ENCODE data around the gene PSMD2.

Gene PSMD2

GRCh38 chr3:184352149-184352785, 53.2 kb downstream of the PSMD2 start:
- Histone ChIP-seq H3K79me2 (ENCODE audit: low read length) (no peaks in the 10 kb centered on the region), H3K4me2 (ENCODE audit: low read depth, low read length) (no peak overlapping the region), H4K20me1 (ENCODE audit: insufficient read depth, low read length) (no peaks in the 10 kb centered on the region), H3K4me1 (ENCODE audit: low read length) (no peaks in the 10 kb centered on the region), H2AFZ (ENCODE audit: low read length) (no peak overlapping the region), H3K27ac (ENCODE audit: low read length) (no peak overlapping the region), H3K27me3 (replicated peaks; ENCODE audit: insufficient read depth, low read length) (no peaks in the 10 kb centered on the region), H3K9ac (ENCODE audit: low read length) (no peak overlapping the region), H3K4me3 (ENCODE audit: low read length) (no peak overlapping the region), H3K36me3 (replicated peaks; ENCODE audit: insufficient read depth, low read length) (no peaks in the 10 kb centered on the region), H3F3A (ENCODE audit: insufficient read depth, low read length) (no peaks in the 10 kb centered on the region), H3K9me3 (replicated peaks; ENCODE audit: insufficient read depth, low read length) (no peaks in the 10 kb centered on the region), H3K9me2 (replicated peaks; ENCODE audit: insufficient read depth, low read length) (no peaks in the 10 kb centered on the region)
- TF ChIP-seq EZH2phosphoT487 (IDR thresholded peaks at IDR 0.05; ENCODE audit: low read length) (no peak), CTCF (IDR thresholded peaks at IDR 0.05; ENCODE audit: low read length) (no peak), EZH2 (optimal IDR thresholded peaks at IDR 0.05; ENCODE audit: low read depth, low read length) (no peak)
- DNase-seq: no peak

GRCh38 chr3:184352897-184353545, 54.0 kb downstream of the PSMD2 start:
- no peak overlapping the region for H3K4me2 ChIP-seq (ENCODE audit: low read depth, low read length)
- H3K9me2 ChIP-seq (replicated peaks; ENCODE audit: insufficient read depth, low read length): no peaks in the 10 kb centered on the region
- no peaks in the 10 kb centered on the region for H4K20me1 ChIP-seq (ENCODE audit: insufficient read depth, low read length)
- no peak overlapping the region for H3K4me3 ChIP-seq (ENCODE audit: low read length)
- no peak overlapping the region for H2AFZ ChIP-seq (ENCODE audit: low read length)
- TF ChIP-seq CTCF (IDR thresholded peaks at IDR 0.05; ENCODE audit: low read length) (no peak), EZH2 (optimal IDR thresholded peaks at IDR 0.05; ENCODE audit: low read depth, low read length) (no peak), EZH2phosphoT487 (IDR thresholded peaks at IDR 0.05; ENCODE audit: low read length) (no peak)
- H3K36me3 ChIP-seq (replicated peaks; ENCODE audit: insufficient read depth, low read length): no peaks in the 10 kb centered on the region
- DNase-seq: no peak
- H3K9me3 ChIP-seq (replicated peaks; ENCODE audit: insufficient read depth, low read length): no peaks in the 10 kb centered on the region
- no peak overlapping the region for H3K27ac ChIP-seq (ENCODE audit: low read length)
- H3K9ac ChIP-seq (ENCODE audit: low read length): no peak overlapping the region
- H3K79me2 ChIP-seq (ENCODE audit: low read length): no peaks in the 10 kb centered on the region
- no peaks in the 10 kb centered on the region for H3K4me1 ChIP-seq (ENCODE audit: low read length)
- H3F3A ChIP-seq (ENCODE audit: insufficient read depth, low read length): no peaks in the 10 kb centered on the region
- no peaks in the 10 kb centered on the region for H3K27me3 ChIP-seq (replicated peaks; ENCODE audit: insufficient read depth, low read length)

DNA sequence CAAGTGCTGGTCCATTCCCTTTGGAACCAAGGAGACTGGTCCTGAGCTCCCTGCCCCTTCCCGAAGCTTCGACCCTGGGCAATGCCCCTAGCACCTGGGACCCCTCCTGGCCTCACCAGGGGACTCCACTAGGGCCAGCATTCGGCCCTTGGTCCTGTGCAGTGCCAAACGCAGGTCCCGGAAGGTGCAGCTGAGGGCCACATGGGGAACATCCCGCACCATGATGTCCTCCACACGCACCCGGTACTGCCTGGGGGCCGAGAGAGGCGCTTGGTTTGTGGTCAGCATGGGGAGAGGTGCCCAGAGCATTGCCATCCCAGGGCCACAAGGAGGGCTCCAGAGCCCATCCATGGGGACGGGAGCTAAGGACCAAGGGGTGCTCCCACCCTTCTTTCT, 54.5 kb downstream of the PSMD2 start:
- no peaks in the 10 kb centered on the region for H3F3A ChIP-seq (ENCODE audit: insufficient read depth, low read length)
- H4K20me1 ChIP-seq (ENCODE audit: insufficient read depth, low read length): no peaks in the 10 kb centered on the region
- no peak overlapping the region for H3K4me2 ChIP-seq (ENCODE audit: low read depth, low read length)
- H3K36me3 ChIP-seq (replicated peaks; ENCODE audit: insufficient read depth, low read length): no peaks in the 10 kb centered on the region
- H3K9me3 ChIP-seq (replicated peaks; ENCODE audit: insufficient read depth, low read length): no peaks in the 10 kb centered on the region
- TF ChIP-seq EZH2phosphoT487 (IDR thresholded peaks at IDR 0.05; ENCODE audit: low read length): no peak
- no peak for TF ChIP-seq CTCF (IDR thresholded peaks at IDR 0.05; ENCODE audit: low read length)
- TF ChIP-seq EZH2 (optimal IDR thresholded peaks at IDR 0.05; ENCODE audit: low read depth, low read length): no peak
- H3K4me3 ChIP-seq (ENCODE audit: low read length): no peak overlapping the region
- no peaks in the 10 kb centered on the region for H3K4me1 ChIP-seq (ENCODE audit: low read length)
- DNase-seq: no peak
- no peak overlapping the region for H3K9ac ChIP-seq (ENCODE audit: low read length)
- H3K27me3 ChIP-seq (replicated peaks; ENCODE audit: insufficient read depth, low read length): no peaks in the 10 kb centered on the region
- H3K27ac ChIP-seq (ENCODE audit: low read length): no peak overlapping the region
- no peaks in the 10 kb centered on the region for H3K79me2 ChIP-seq (ENCODE audit: low read length)
- no peaks in the 10 kb centered on the region for H3K9me2 ChIP-seq (replicated peaks; ENCODE audit: insufficient read depth, low read length)
- H2AFZ ChIP-seq (ENCODE audit: low read length): no peak overlapping the region
